Subcutaneous abdominal adipose tissue (tissue), 5 donors: ENCODE results near the gene MYO7B.

Source experiments
- H3K27ac ChIP-seq: one replicate; pipeline ENCODE4 v1.7.0; 2013; ENCODE audit warnings: low read depth, mild to moderate bottlenecking, inconsistent platforms, low read length, moderate library complexity
- H3K27me3 ChIP-seq, 5 donors: one replicate each; pipeline ENCODE4 v1.7.0; 2013; ENCODE audit warnings: low read length in 5 of 5, inconsistent platforms in 1 of 5; ENCODE audit not compliant: control insufficient read depth in 5 of 5, insufficient read depth in 4 of 5
- H3K36me3 ChIP-seq, 5 donors: one replicate each; pipeline ENCODE4 v1.7.0; 2013; ENCODE audit warnings: low read length in 5 of 5; ENCODE audit not compliant: control insufficient read depth in 5 of 5, insufficient read depth in 5 of 5
- H3K4me1 ChIP-seq, 5 donors: one replicate each; pipeline ENCODE4 v1.7.0; 2013; ENCODE audit warnings: low read length in 5 of 5, mild to moderate bottlenecking in 3 of 5, moderate library complexity in 1 of 5; ENCODE audit not compliant: control insufficient read depth in 5 of 5, insufficient read depth in 5 of 5
- H3K4me3 ChIP-seq, 5 donors: one replicate each; pipeline ENCODE4 v1.7.0; 2013; ENCODE audit warnings: low read length in 5 of 5, low read depth in 1 of 5
- H3K9ac ChIP-seq, 5 donors: one replicate each; pipeline ENCODE4 v1.7.0; 2013; ENCODE audit warnings: low read length in 5 of 5, mild to moderate bottlenecking in 4 of 5, moderate library complexity in 3 of 5
- H3K9me3 ChIP-seq, 5 donors: one replicate each; pipeline ENCODE4 v1.7.0; 2013; ENCODE audit warnings: low read length in 5 of 5; ENCODE audit not compliant: control insufficient read depth in 5 of 5
- donor health status: healthy.
- donor health status: healthy.
- donor health status: healthy.
- donor health status: healthy.
- donor health status: healthy.

Gene MYO7B

DNA sequence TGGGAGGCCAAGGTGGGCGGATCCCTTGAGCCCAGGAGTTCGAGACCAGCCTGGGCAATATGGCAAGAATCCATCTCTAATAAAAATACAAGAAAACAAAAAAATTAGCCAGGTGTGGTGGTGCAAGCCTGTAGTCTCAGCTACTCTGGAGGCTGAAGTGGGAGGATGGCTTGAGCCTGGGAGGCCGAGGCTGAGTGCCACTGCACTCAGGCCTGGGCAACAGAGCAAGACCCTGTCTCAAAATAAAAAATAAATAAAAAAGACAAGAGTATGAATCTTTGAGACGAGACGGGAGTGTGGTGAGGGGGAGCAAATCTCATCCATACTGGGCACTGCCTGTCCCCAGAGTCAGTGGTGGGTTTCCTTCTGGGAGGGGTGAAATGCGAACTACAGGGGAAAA is 122.7 kb downstream of the MYO7B start:
- Histone ChIP-seq H3K27me3 (peaks cover 0 to 3% (median 1%) of the 10 kb centered on the region in 5 donors), H3K9ac (peak overlapping the region in 1 of 5 donors; percentile 30), H3K27ac (peak overlapping the region; percentile 72), H3K4me3 (no peak overlapping the region), H3K36me3 (peaks cover 0 to 31% (median 19%) of the 10 kb centered on the region in 5 donors), H3K4me1 (peaks cover 15 to 89% (median 56%) of the 10 kb centered on the region in 5 donors), H3K9me3 (no peaks in the 10 kb centered on the region)

DNA sequence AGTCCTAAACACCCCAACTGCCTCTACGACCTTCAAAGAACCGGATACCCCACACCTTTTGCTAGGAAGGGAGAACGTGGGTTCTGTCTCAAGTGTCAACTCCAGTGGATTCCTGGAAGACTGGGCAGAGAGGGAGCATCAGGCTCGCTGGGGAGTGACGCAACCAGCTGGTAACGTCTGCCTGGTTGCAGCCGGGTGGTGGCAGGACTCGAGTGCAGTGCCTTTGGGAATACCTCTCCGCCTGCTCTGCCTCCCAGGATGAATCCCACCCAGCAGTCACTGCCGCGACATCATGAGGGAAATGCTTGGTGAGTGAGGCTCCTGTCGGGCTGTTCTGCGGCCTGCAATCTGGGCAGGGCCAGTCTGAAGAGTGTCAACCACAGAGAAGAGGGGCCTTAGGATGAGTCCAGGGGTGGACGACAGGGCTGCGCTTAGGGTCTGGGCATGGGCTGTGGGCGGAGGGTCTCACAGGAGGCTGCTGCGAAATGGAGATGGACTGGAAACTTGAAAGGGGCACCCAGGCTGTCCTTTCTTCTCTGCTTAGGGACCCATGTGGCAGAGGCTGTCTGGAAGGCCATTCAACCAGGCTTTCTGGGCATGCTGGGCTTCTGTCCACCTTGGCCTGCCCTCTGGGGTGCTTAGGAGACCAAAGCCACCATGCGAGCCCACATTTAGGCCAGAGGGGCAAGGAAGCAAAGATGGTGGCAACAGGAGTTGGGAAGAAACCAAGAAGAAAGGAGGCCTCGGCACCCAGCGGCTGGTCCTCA is 123.3 kb downstream of the MYO7B start:
- Histone ChIP-seq H3K9ac (peak overlapping the region in 1 of 5 donors; percentile 30), H3K4me3 (peak overlapping the region in 1 of 5 donors; percentile 26), H3K4me1 (peaks cover 15 to 90% (median 63%) of the 10 kb centered on the region in 5 donors), H3K36me3 (peaks cover 0 to 25% (median 14%) of the 10 kb centered on the region in 5 donors), H3K27me3 (peaks cover 0 to 8% (median 4%) of the 10 kb centered on the region in 5 donors), H3K9me3 (no peaks in the 10 kb centered on the region), H3K27ac (peak overlapping the region; percentile 72)

DNA sequence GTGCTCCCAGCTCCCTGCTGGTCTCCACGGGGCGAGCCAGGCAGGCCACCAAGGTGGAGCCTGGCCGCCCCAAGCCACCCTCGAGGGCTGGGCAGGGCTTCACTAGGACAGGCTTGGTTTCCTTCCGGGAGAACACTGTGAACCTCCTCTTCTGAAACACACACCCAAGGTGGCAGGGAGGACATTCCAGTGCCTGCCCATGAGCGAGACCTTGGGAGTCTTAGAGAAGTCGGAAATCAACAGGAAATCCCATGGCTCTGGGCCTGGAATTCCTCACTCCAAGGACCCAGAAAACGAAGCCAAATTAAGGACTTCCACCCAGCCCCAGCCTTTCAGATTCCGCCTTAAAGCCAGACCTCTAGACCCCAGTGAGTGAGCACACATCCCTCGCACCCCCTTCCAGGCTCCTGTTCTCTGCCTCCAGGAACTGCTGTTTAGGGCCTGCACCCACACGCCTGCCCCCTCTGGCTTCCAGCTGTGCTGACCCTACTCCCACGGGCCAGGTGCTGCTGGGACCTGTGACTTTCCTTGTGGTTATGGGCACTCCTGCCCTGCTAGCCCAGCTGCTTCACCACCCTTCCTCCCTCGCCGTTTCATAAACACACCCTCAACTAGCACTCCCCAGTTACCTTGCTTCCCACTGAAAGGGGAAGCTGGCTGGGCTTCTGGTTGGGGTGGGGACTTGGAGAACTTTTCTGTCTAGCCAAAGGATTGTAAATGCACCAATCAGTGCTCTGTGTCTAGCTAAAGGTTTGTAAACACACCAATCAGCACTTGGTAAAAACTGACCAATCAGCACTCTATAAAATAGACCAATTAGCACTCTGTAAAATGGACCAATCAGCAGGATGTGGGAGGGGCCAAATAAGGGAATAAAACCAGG is 124.2 kb downstream of the MYO7B start:
- Histone ChIP-seq H3K27me3 (peaks cover 2 to 9% (median 5%) of the 10 kb centered on the region in 5 donors), H3K36me3 (peaks cover 0 to 17% (median 6%) of the 10 kb centered on the region in 5 donors), H3K4me1 (peaks cover 15 to 91% (median 67%) of the 10 kb centered on the region in 5 donors), H3K9ac (no peak overlapping the region), H3K4me3 (peak overlapping the region in 2 of 5 donors; percentile 16 to 30), H3K27ac (peak overlapping the region; percentile 72), H3K9me3 (no peaks in the 10 kb centered on the region)

DNA sequence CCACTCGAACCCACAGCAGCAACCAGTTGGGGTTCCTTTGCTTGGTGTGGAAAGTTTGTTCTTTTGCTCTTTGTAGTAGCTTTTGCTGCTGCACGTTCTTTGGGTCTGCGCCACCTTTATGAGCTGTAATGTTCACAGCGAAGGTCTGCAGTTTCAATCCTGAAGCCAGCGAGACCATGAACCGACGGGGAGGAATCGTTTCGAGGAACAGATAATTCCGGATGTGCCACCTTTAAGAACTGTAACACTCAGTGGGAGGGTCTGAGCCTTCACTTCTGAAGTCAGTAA is 124.8 kb downstream of the MYO7B start:
- peaks cover 15 to 92% (median 70%) of the 10 kb centered on the region in 5 donors for H3K4me1 ChIP-seq
- peaks cover 2 to 10% (median 6%) of the 10 kb centered on the region in 5 donors for H3K27me3 ChIP-seq
- peaks cover 0 to 14% (median 3%) of the 10 kb centered on the region in 5 donors for H3K36me3 ChIP-seq
- H3K9me3 ChIP-seq, result no peaks in the 10 kb centered on the region
- H3K4me3 ChIP-seq, result no peak overlapping the region
- H3K27ac ChIP-seq, result peak overlapping the region; percentile 72
- no peak overlapping the region for H3K9ac ChIP-seq

DNA sequence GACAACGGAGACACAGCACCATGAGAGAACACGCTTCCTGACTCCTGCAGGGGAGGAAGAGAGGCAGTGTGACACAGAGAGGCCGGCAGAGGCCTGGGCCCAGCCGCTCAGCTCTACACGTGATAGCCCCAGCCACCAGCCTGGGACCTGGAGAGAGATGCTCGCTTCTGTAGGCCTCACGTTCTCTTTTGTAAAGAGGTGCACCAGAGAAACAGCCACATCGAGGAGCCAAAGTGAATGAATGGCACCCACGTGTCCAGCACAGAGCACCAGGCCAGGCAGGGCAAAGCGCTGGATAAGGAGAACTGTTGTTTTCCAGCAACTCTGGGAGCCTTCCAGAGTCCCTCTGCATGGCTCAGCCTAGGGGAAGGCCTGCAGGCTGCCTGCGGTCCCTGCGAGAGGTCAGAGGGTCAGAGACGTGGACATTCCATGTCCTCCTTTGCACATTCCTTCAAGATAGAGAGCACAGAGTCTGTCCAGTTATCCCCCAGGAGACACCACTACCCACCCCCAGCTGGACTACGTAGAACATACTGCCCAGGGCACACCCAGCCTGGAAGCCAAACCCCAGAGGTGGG is 125.7 kb downstream of the MYO7B start:
- Histone ChIP-seq H3K9me3 (no peaks in the 10 kb centered on the region), H3K4me1 (peaks cover 15 to 92% (median 70%) of the 10 kb centered on the region in 5 donors), H3K4me3 (no peak overlapping the region), H3K27ac (peak overlapping the region; percentile 69), H3K36me3 (peaks cover 0 to 9% (median 3%) of the 10 kb centered on the region in 5 donors), H3K9ac (peak overlapping the region in 1 of 5 donors; percentile 28), H3K27me3 (peaks cover 2 to 10% (median 6%) of the 10 kb centered on the region in 5 donors)

DNA sequence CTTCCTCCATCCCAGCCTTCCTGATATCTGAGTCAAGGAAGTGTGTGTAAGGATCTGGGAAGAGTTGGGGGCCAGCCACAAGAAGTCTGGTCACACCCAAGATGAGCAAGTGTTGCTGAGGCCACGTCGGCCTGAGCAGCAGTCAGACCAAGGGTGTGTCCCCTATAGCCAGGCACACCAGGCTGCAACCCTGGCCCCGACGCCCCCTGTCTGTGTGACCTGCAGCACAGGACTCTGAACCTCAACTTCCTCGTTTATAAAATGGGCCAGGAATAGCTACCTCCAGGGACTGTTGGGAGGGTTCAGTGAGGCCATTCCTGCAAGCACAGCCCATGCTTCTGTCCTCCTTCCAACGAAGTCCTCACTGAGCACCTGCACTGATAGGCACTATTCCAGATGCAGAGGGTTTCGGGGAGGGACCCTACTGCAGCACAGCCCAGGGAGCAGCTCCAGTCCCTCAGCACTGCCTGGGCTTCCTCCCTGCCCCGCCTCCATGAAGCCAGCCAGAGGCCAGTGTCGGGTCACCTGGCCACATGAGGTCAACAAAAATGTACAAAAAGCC is 126.5 kb downstream of the MYO7B start:
- H3K36me3 ChIP-seq, result peaks cover 0 to 6% (median under 1%) of the 10 kb centered on the region in 5 donors
- H3K4me3 ChIP-seq, result no peak overlapping the region
- H3K9ac ChIP-seq, result no peak overlapping the region
- peaks cover 15 to 87% (median 65%) of the 10 kb centered on the region in 5 donors for H3K4me1 ChIP-seq
- peak overlapping the region; percentile 69 for H3K27ac ChIP-seq
- H3K27me3 ChIP-seq, result peaks cover 2 to 10% (median 6%) of the 10 kb centered on the region in 5 donors
- H3K9me3 ChIP-seq, result no peaks in the 10 kb centered on the region

DNA sequence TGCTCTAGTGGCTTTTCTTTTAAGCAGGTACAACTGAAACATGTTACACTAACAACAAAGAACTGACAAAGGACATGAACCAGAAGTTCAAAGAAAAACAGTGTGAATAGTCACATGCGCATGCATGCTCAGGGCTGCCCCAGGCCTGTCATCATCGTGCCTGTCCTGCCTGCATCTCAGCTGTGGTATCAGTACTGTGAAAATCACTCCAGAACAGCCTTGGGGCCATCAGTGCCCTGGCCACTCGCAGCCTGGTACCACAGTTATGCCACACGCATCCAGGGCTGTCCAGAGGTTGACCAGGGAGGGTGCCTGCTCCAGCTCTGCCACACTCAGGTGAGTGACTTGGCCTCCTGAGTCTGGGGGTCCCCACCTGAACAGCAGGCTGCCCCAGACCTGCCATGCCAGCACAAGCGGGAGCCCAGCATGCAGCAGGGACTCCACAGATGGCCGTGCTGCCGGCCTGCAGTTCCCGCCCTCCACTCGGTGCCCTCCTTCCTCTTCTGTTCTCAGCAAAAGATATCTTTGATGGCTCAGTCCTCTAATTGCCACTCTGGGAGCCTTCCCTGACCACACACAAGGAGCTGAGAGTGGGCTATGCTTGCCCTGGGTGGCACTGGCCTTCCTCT is 127.6 kb downstream of the MYO7B start:
- peaks cover 0 to 2% (median 0%) of the 10 kb centered on the region in 5 donors for H3K36me3 ChIP-seq
- H3K9me3 ChIP-seq, result no peaks in the 10 kb centered on the region
- H3K27ac ChIP-seq, result peak overlapping the region; percentile 54
- peak overlapping the region in 1 of 5 donors; percentile 51 for H3K9ac ChIP-seq
- H3K27me3 ChIP-seq, result peaks cover 2 to 10% (median 6%) of the 10 kb centered on the region in 5 donors
- peaks cover 15 to 78% (median 56%) of the 10 kb centered on the region in 5 donors for H3K4me1 ChIP-seq
- H3K4me3 ChIP-seq, result peak overlapping the region in 1 of 5 donors; percentile 41

DNA sequence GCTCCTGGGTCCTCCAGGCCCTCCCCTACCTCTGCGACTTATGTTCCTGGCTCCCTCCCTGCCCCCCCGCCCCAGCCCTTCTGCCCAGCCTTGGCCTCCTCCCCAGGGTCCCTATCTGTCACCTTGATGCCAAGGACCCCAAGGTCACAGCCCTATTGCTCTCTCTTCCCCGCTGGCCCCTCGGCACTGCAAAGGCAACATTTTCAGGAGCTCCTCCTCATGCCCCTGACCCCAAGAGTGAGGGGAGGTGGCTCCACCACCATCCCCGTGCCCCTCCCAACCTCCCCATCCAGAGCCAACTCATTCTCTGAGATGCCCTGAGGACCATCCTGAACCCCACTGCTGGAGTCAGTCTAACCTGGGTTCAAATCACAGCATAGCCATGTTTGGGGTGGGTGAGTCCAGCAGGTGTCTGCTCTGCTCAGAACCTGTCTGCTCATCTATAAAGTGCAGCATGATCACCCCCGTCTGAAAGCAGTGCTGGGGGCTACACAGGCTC is 128.1 kb downstream of the MYO7B start:
- Histone ChIP-seq H3K36me3 (peaks cover 0 to 1% (median 0%) of the 10 kb centered on the region in 5 donors), H3K27ac (peak overlapping the region; percentile 54), H3K4me3 (peak overlapping the region in 3 of 5 donors; percentile 6 to 59 (median 41)), H3K9me3 (no peaks in the 10 kb centered on the region), H3K27me3 (peaks cover 2 to 10% (median 6%) of the 10 kb centered on the region in 5 donors), H3K4me1 (peaks cover 15 to 72% (median 51%) of the 10 kb centered on the region in 5 donors), H3K9ac (peak overlapping the region in 1 of 5 donors; percentile 51)
